ENCODE measurements around the gene CREB5. TPM values are rescaled to one million over a fixed set of nuclear protein-coding genes. Genes with fewer than 3 reads are reported as not detected.

The CREB5 gene
- total RNA-seq, 3 donors from 2014 or later = 17.3 to 19.7 (median 18.0) TPM

- no peak overlapping the region for H3K4me3 ChIP-seq
- H3K9me3 ChIP-seq = no peaks in the 10 kb centered on the region
- TF ChIP-seq CTCF (IDR thresholded peaks at IDR 0.05) = no peak
- no peak for TF ChIP-seq POLR2A (IDR thresholded peaks at IDR 0.05)
- TF ChIP-seq POLR2AphosphoS5 (IDR thresholded peaks at IDR 0.05) = no peak
- H3K36me3 ChIP-seq = no peaks in the 10 kb centered on the region
- DNase-seq (ENCODE audit: low spot score in 2 of 2) = no peak
- H3K27ac ChIP-seq = no peak overlapping the region
- H3K27me3 ChIP-seq = no peaks in the 10 kb centered on the region
- no peaks in the 10 kb centered on the region for H3K4me1 ChIP-seq
- intact Hi-C loops (cut with DNase I; ENCODE audit: low total_unique reads) = no loop called here
Measured at GRCh38 chr7:28493477-28493876, 81.2 kb downstream of the CREB5 start.

GRCh38 chr7:28497009-28497408, 84.7 kb downstream of the CREB5 start:
- Histone ChIP-seq H3K27me3 (no peaks in the 10 kb centered on the region), H3K9me3 (no peaks in the 10 kb centered on the region), H3K4me3 (no peak overlapping the region), H3K4me1 (no peaks in the 10 kb centered on the region), H3K27ac (no peak overlapping the region), H3K36me3 (no peaks in the 10 kb centered on the region)
- TF ChIP-seq POLR2A (IDR thresholded peaks at IDR 0.05) (no peak), CTCF (IDR thresholded peaks at IDR 0.05) (no peak), POLR2AphosphoS5 (IDR thresholded peaks at IDR 0.05) (no peak)
- no peak for DNase-seq (ENCODE audit: low spot score in 2 of 2)
- intact Hi-C loops (cut with DNase I; ENCODE audit: low total_unique reads) = no loop called here

GRCh38 chr7:28498636-28499035, 86.3 kb downstream of the CREB5 start:
- Histone ChIP-seq H3K27ac (no peak overlapping the region), H3K9me3 (no peaks in the 10 kb centered on the region), H3K4me3 (no peak overlapping the region), H3K4me1 (no peaks in the 10 kb centered on the region), H3K27me3 (no peaks in the 10 kb centered on the region), H3K36me3 (no peaks in the 10 kb centered on the region)
- no peak for DNase-seq (ENCODE audit: low spot score in 2 of 2)
- intact Hi-C loops (cut with DNase I; ENCODE audit: low total_unique reads) = no loop called here
- TF ChIP-seq POLR2AphosphoS5 (IDR thresholded peaks at IDR 0.05) = no peak
- no peak for TF ChIP-seq CTCF (IDR thresholded peaks at IDR 0.05)
- TF ChIP-seq POLR2A (IDR thresholded peaks at IDR 0.05) = no peak

- DNase-seq (ENCODE audit: low spot score in 2 of 2) = no peak
- Histone ChIP-seq H3K9me3 (no peaks in the 10 kb centered on the region), H3K27ac (no peak overlapping the region), H3K4me1 (no peaks in the 10 kb centered on the region), H3K4me3 (no peak overlapping the region), H3K36me3 (no peaks in the 10 kb centered on the region), H3K27me3 (no peaks in the 10 kb centered on the region)
- intact Hi-C loops (cut with DNase I; ENCODE audit: low total_unique reads) = no loop called here
- no peak for TF ChIP-seq CTCF (IDR thresholded peaks at IDR 0.05)
- no peak for TF ChIP-seq POLR2AphosphoS5 (IDR thresholded peaks at IDR 0.05)
- TF ChIP-seq POLR2A (IDR thresholded peaks at IDR 0.05) = no peak
Measured at GRCh38 chr7:28500138-28500537, 87.8 kb downstream of the CREB5 start.

GRCh38 chr7:28502408-28502807, 90.1 kb downstream of the CREB5 start:
- TF ChIP-seq POLR2A (IDR thresholded peaks at IDR 0.05) (no peak), POLR2AphosphoS5 (IDR thresholded peaks at IDR 0.05) (no peak), CTCF (IDR thresholded peaks at IDR 0.05) (no peak)
- H3K36me3 ChIP-seq = no peaks in the 10 kb centered on the region
- no peaks in the 10 kb centered on the region for H3K27me3 ChIP-seq
- DNase-seq (ENCODE audit: low spot score in 2 of 2) = no peak
- H3K4me3 ChIP-seq = no peak overlapping the region
- H3K27ac ChIP-seq = no peak overlapping the region
- H3K9me3 ChIP-seq = no peaks in the 10 kb centered on the region
- intact Hi-C loops (cut with DNase I; ENCODE audit: low total_unique reads) = no loop called here
- no peaks in the 10 kb centered on the region for H3K4me1 ChIP-seq

Measured in breast epithelium (tissue), 4 donors.